Right kidney (tissue), 9 donors: Measurements from ENCODE around the gene DTL.
"Not testable (repeated sequence)": the region's sequence is repeated elsewhere in the genome, so short reads cannot be mapped to it uniquely, and the experiment has no call there.

Experiments
- DNase-seq: peaks from one replicate; pipeline ENCODE4 v3.0.0-alpha.2; 2016
- long read RNA-seq, 8 donors: transcript quantifications; one replicate each; lab custom pipeline, GENCODE V29; 2026

The DTL gene
- long read RNA-seq, donor 1, full-length matches to known transcripts = 5 of 3,878 reads
- long read RNA-seq, donor 1, partial matches to known transcripts = 3,873 of 3,878 reads
- long read RNA-seq, donor 1, other reads (novel, unspliced or antisense) = 0 of 3,878 reads
- long read RNA-seq, donor 2, full-length matches to known transcripts = 1 of 1 reads
- long read RNA-seq, donor 2, partial matches to known transcripts = 0 of 1 reads
- long read RNA-seq, donor 2, other reads (novel, unspliced or antisense) = 0 of 1 reads
- long read RNA-seq, donor 3 = 0 reads
- long read RNA-seq, donor 4, full-length matches to known transcripts = 5 of 11 reads
- long read RNA-seq, donor 4, partial matches to known transcripts = 6 of 11 reads
- long read RNA-seq, donor 4, other reads (novel, unspliced or antisense) = 0 of 11 reads
- long read RNA-seq, donor 5, full-length matches to known transcripts = 4 of 4 reads
- long read RNA-seq, donor 5, partial matches to known transcripts = 0 of 4 reads
- long read RNA-seq, donor 5, other reads (novel, unspliced or antisense) = 0 of 4 reads
- long read RNA-seq, donor 6 = 0 reads
- long read RNA-seq, donor 7, full-length matches to known transcripts = 4 of 20 reads
- long read RNA-seq, donor 7, partial matches to known transcripts = 8 of 20 reads
- long read RNA-seq, donor 7, other reads (novel, unspliced or antisense) = 8 of 20 reads
- long read RNA-seq, donor 8, full-length matches to known transcripts = 3 of 3 reads
- long read RNA-seq, donor 8, partial matches to known transcripts = 0 of 3 reads
- long read RNA-seq, donor 8, other reads (novel, unspliced or antisense) = 0 of 3 reads

DNA sequence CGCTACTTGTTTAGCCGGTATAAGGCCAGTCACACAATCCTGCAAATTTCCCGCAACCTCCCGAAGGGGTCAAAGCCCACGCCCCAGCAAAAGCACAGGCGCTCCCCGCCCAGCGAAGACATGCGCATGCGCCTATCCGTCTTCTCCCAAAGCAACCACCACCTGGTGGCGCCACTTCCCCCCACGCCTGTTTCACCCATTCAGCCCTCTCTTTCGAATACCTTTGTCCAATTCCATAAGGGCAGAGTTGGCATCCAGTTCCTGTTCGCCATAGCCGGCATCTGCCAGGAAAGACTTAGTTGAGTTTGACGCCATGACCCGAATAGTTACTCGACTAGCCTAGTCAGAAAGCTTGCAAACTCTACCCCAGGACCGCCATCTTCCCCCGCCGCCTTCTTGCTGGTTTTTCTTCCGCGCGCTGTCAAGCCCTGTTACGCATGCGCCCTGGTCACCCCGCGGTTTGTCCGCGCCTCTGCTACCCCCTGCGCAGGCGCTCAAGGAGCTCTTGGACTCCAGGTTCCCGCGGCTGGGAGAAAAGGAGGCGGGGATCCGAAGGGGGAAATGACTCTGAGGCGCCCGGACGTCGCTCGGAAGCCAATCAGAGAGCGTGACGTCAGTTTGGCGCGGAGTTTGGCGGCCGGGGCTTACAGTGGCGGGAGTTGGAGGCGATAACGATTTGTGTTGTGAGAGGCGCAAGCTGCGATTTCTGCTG is at the start of gene DTL, which contains the start of gene INTS7:
Gene DTL, plus strand, starts transcription at position 626 of the 712 bp plus-strand sequence. CDS start 143 bp downstream, outside the sequence.
Gene INTS7, minus strand, starts transcription at position 435 of the 712 bp plus-strand sequence. Its CDS starts 120 bp downstream, at position 315.
- peak; percentile 100 for DNase-seq

DNA sequence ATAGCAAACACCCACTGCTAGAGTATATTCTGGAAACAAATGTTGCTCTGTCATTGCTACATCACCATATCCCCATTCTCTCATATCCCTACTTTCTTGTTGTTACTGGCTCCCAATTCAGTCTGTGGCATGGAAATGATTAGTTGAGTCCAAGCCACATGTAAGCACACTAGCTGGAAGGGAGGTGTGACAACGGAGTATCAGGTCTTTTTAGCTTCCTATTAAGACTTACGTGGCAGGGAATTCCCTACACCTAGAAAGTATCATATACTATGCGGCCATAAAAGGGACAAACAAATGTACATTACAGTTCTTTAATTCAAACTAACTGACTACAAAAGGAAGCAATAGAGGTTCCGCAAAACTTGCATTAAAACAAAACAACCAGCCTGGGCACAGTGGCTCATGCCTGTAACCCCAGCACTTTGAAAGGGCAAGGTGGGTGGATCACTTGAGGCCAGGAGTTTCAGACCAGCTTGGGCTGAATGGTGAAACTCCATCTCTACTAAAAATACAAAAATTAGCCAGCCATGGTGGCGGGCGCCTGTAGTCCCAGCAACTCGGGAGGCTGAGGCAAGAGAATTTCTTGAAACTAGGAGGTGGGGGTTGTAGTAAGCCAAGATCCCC is 48.8 kb upstream of the DTL start:
- no peak for DNase-seq

GRCh38 chr1:211991695-211992094 is 43.9 kb upstream of the DTL start:
- no peak for DNase-seq

- DNase-seq = not testable (repeated sequence)
These were observed 38.1 kb upstream of the DTL start for GRCh38 chr1:211997426-211997825.

- DNase-seq = no peak
These were observed 33.0 kb upstream of the DTL start for GRCh38 chr1:212002536-212002935.

GRCh38 chr1:212004895-212005608 is 30.5 kb upstream of the DTL start:
- DNase-seq = no peak

DNA sequence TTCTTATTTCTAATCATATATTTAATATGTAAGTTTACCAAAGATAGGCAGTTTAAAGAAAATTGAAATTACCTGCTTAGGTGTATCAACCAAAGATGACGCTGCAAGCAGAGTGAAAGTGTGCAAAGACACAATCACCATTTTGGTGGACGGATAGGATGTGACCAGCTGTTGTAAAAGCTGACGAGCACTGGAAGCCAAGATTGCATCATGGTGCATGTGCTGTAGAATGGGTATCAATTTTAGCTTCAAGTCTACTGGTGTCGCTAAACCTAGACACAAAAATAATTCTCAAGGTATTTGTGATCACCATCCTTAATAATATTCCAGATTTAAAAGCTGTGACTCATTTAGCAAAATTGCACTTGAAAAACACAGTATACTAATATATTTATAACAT is 28.4 kb upstream of the DTL start:
- no peak for DNase-seq

DNA sequence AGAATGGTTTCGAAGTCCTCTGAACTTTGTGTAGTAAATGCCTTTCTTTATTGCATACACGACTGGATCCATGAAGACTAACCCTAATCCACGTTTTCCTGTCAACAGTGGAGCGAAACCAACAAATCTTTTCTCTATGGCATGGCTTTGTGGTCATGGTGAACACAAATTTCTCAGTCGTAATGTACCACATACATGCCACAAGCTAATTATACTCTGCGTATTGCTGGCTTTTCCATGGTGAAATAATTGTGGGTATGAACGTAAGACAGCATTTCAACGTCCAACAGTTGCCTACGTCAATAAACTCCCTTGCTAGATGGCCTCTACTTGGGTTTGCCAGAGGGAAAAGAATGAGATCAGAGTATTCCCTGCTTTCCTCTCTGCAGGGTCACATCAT is 27.7 kb upstream of the DTL start:
- no peak for DNase-seq

GRCh38 chr1:212009561-212009960 is 26.0 kb upstream of the DTL start:
- DNase-seq = no peak

GRCh38 chr1:212010004-212010403 is 25.5 kb upstream of the DTL start:
- DNase-seq = no peak

- peak; percentile 4 for DNase-seq
These were observed 23.4 kb upstream of the DTL start for GRCh38 chr1:212012034-212012740.

- DNase-seq = no peak
These were observed 21.9 kb upstream of the DTL start for GRCh38 chr1:212013672-212014071.

- no peak for DNase-seq
These were observed 14.6 kb upstream of the DTL start for GRCh38 chr1:212020975-212021374.

DNA sequence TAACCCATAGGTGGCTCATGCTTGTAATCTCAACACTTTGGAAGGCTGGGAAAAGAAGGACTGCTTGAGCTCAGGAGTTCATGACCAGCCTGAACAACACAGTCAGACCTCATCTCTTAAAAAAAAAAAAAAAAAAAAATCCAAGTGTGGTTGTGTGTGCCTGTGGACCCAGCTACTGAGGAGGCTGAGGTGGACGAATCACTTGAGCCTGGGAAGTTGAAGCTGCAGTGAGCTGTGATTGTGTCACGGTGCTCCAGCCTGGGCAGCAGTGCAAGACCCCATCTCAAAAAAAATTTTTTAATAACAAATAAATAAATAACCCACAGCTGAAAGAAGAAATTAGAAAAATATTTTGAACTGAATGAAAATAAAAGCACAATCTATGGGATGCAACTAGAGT is 14.0 kb upstream of the DTL start:
- no peak for DNase-seq

DNA sequence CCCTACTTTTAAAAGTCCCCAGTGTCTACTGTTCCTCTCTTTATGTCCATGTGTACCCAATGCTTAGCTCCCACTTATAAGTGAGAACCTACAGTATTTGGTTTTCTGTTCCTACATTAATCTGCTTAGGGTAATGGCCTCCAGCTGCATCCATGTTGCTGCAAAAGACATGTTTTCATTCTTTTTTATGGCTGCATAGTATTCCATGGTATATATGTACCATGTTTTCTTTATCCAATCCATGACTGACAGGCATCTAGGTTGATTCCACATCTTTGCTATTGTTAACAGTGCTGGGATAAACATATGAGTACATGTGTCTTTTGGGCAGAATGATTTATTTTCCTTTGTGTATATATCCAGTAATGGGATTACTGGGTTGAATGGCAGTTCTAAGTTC is 12.6 kb upstream of the DTL start:
- DNase-seq = not testable (repeated sequence)

- no peak for DNase-seq
These were observed 10.9 kb upstream of the DTL start for GRCh38 chr1:212024469-212025149.

GRCh38 chr1:212027727-212028126 is 7.8 kb upstream of the DTL start:
- not testable (repeated sequence) for DNase-seq

- no peak for DNase-seq
These were observed 4.5 kb upstream of the DTL start for GRCh38 chr1:212030936-212031528.

GRCh38 chr1:212034516-212035122 is 929 bp upstream of the DTL start:
- DNase-seq = no peak
